ENCODE measurements around the gene PRM1. TPM values are rescaled to one million over a fixed set of nuclear protein-coding genes. Genes with fewer than 3 reads are reported as not detected.
A peak's percentile ranks its signal among the peaks of the same experiment; 100 is the strongest.

PRM1 gene
- total RNA-seq, 1 experiment from 2014 or later = 0.48 TPM

- TF ChIP-seq CDX4 (CRISPR knock-in tag; IDR thresholded peaks at IDR 0.05; ENCODE audit: borderline replicate concordance) = no peak
- no peak for TF ChIP-seq SMAD4 (CRISPR knock-in tag; IDR thresholded peaks at IDR 0.05)
- no peak for TF ChIP-seq STAT6 (CRISPR knock-in tag; conservative IDR thresholded peaks at IDR 0.05; ENCODE audit: low read depth)
Observed at GRCh38 chr16:11329891-11330290, 48.8 kb upstream of the PRM1 start (continued).

GRCh38 chr16:11329071-11329491 is 48.0 kb upstream of the PRM1 start:
- Mint-ChIP-seq H3K9me3 (no peaks in the 10 kb centered on the region), H3K27ac (peak overlapping the region; percentile 100), H3K4me3 (peak overlapping the region; percentile 58), H3K36me3 (peaks cover 14% of the 10 kb centered on the region), H3K27me3 (ENCODE audit: low read depth) (no peaks in the 10 kb centered on the region), H3K4me1 (peaks cover 62% of the 10 kb centered on the region)
- POLR2A ChIA-PET = interaction anchor here (0.8 to 3.0 kb wide), 5 partner anchors 10 to 73 kb away, joined by 3 to 24 read pairs (median 3); partner anchors contain the start of gene SOCS1
- CTCF ChIA-PET = interaction anchor here (0.7 to 3.1 kb wide), 8 partner anchors 12 to 376 kb away, joined by 3 to 19 read pairs (median 6); partner anchors contain the start of gene SOCS1
- DNase-seq (ENCODE audit: low spot score) (no peak), ATAC-seq (peak; percentile 35)
- TF ChIP-seq ZNF263 (CRISPR knock-in tag; IDR thresholded peaks at IDR 0.05; ENCODE audit: low read depth) = no peak

- peaks cover 10% of the 10 kb centered on the region for H3K36me3 Mint-ChIP-seq
- H3K27me3 Mint-ChIP-seq (ENCODE audit: low read depth) = no peaks in the 10 kb centered on the region
- DNase-seq (ENCODE audit: low spot score) = peak; percentile 79
- peak overlapping the region; percentile 100 for H3K27ac Mint-ChIP-seq
- no peaks in the 10 kb centered on the region for H3K9me3 Mint-ChIP-seq
- ATAC-seq = peak; percentile 89
- ChIA-PET CTCF (interaction anchor here (0.6 to 3.1 kb wide), 8 partner anchors 13 to 375 kb away, joined by 3 to 19 read pairs (median 6); partner anchors contain the start of gene SOCS1), POLR2A (interaction anchor here (0.7 to 3.0 kb wide), 4 partner anchors 9 to 74 kb away, joined by 3 to 24 read pairs (median 10); partner anchors contain the start of gene SOCS1)
- peak overlapping the region; percentile 58 for H3K4me3 Mint-ChIP-seq
- H3K4me1 Mint-ChIP-seq = peaks cover 62% of the 10 kb centered on the region
- TF ChIP-seq ZNF671 (CRISPR knock-in tag; IDR thresholded peaks at IDR 0.05) (no peak), SMAD4 (CRISPR knock-in tag; IDR thresholded peaks at IDR 0.05) (no peak), MAX (CRISPR knock-in tag; IDR thresholded peaks at IDR 0.05) (0 out of 2 replicates have a peak, but pooled peaks have one; percentile 18), ZNF532 (CRISPR knock-in tag; IDR thresholded peaks at IDR 0.05; ENCODE audit: borderline replicate concordance) (no peak), TCF7 (CRISPR knock-in tag; IDR thresholded peaks at IDR 0.05; ENCODE audit: low read depth) (no peak), TEAD1 (CRISPR knock-in tag; IDR thresholded peaks at IDR 0.05) (peak; percentile 95), FOXK1 (CRISPR knock-in tag; IDR thresholded peaks at IDR 0.05) (0 out of 2 replicates have a peak, but pooled peaks have one; percentile 44), PRRX2 (CRISPR knock-in tag; IDR thresholded peaks at IDR 0.05) (no peak), KAT7 (CRISPR knock-in tag; IDR thresholded peaks at IDR 0.05; ENCODE audit: borderline replicate concordance) (no peak), ARID4B (CRISPR knock-in tag; IDR thresholded peaks at IDR 0.05; ENCODE audit: borderline replicate concordance) (no peak), NFE2L1 (CRISPR knock-in tag; IDR thresholded peaks at IDR 0.05) (peak; percentile 68; the same call in 1 of the 2 replicates), PREB (CRISPR knock-in tag; IDR thresholded peaks at IDR 0.05; ENCODE audit: borderline replicate concordance) (no peak), ZNF396 (CRISPR knock-in tag; IDR thresholded peaks at IDR 0.05; ENCODE audit: borderline replicate concordance) (no peak)
Observed at GRCh38 chr16:11328172-11329070, 47.3 kb upstream of the PRM1 start.

All from WTC11 (cell line).